GM23338 (cell line): ENCODE results near the gene HS1BP3. TPM values are rescaled to one million over a fixed set of nuclear protein-coding genes. Genes with fewer than 3 reads are reported as not detected.

Experiments used
- ATAC-seq: fragments of 200-7000 bp; cut with Tn5 transposase; 3 replicates; pipeline ENCODE4 v1.9.1; 2020
- DNase-seq: peaks from one replicate; pipeline ENCODE4 v3.0.0-alpha.2; 2015; ENCODE audit warnings: low spot score
- H2AFZ ChIP-seq: fragments of 200-600 bp; sonication (generic); 2 replicates; pipeline ENCODE4 v1.8.0; 2016; ENCODE audit warnings: antibody characterized with exemption, mild to moderate bottlenecking, moderate library complexity
- H3F3A ChIP-seq: fragments of 200-600 bp; sonication (generic); replicated peaks from 2 replicates; pipeline ENCODE4 v1.8.0; 2017; ENCODE audit warnings: antibody characterized with exemption, mixed run types, low read depth
- H3K27ac ChIP-seq: fragments of 200-600 bp; sonication (generic); 2 replicates; pipeline ENCODE4 v1.6.1; 2016; ENCODE audit warnings: low read depth
- H3K27me3 ChIP-seq: fragments of 200-600 bp; sonication (generic); 2 replicates; pipeline ENCODE4 v1.8.0; 2016; ENCODE audit warnings: mild to moderate bottlenecking, mixed run types, moderate library complexity; ENCODE audit not compliant: insufficient read depth
- H3K36me3 ChIP-seq: fragments of 200-600 bp; sonication (generic); 2 replicates; pipeline ENCODE4 v1.8.0; 2016; ENCODE audit warnings: mild to moderate bottlenecking; ENCODE audit not compliant: insufficient read depth
- H3K4me1 ChIP-seq: fragments of 200-600 bp; sonication (generic); 2 replicates; pipeline ENCODE4 v1.8.0; 2016; ENCODE audit warnings: mild to moderate bottlenecking, moderate library complexity; ENCODE audit not compliant: insufficient read depth
- H3K4me2 ChIP-seq: fragments of 200-600 bp; sonication (generic); 2 replicates; pipeline ENCODE4 v1.7.1; 2017; ENCODE audit warnings: mixed run types
- H3K4me3 ChIP-seq: fragments of 200-600 bp; sonication (generic); 2 replicates; pipeline ENCODE4 v1.6.1; 2016; ENCODE audit warnings: mixed run types
- H3K79me2 ChIP-seq: fragments of 200-600 bp; sonication (generic); replicated peaks from 2 replicates; pipeline ENCODE4 v1.8.0; 2017; ENCODE audit warnings: mild to moderate bottlenecking; ENCODE audit not compliant: insufficient read depth
- H3K9me2 ChIP-seq: fragments of 200-600 bp; sonication (generic); 2 replicates; pipeline ENCODE4 v1.8.0; 2017; ENCODE audit not compliant: insufficient read depth
- H4K20me1 ChIP-seq: fragments of 200-600 bp; sonication (generic); replicated peaks from 2 replicates; pipeline ENCODE4 v1.8.0; 2017; ENCODE audit warnings: mild to moderate bottlenecking; ENCODE audit not compliant: insufficient read depth
- H3K27ac Mint-ChIP-seq: 2 replicates; pipeline ENCODE4 v1.8.0; 2020; ENCODE audit warnings: inconsistent platforms, mild to moderate bottlenecking, moderate library complexity, mixed read lengths
- H3K27me3 Mint-ChIP-seq: 3 replicates; pipeline ENCODE4 v1.8.0; 2022; ENCODE audit warnings: low read depth, mild to moderate bottlenecking, moderate library complexity, mixed read lengths, inconsistent platforms; ENCODE audit not compliant: insufficient read depth, poor library complexity
- H3K36me3 Mint-ChIP-seq: 3 replicates; pipeline ENCODE4 v1.8.0; 2021; ENCODE audit warnings: low read depth, mild to moderate bottlenecking, inconsistent platforms, moderate library complexity, mixed read lengths
- H3K4me1 Mint-ChIP-seq: 3 replicates; pipeline ENCODE4 v1.8.0; 2020; ENCODE audit warnings: mild to moderate bottlenecking, inconsistent platforms, mixed read lengths
- H3K4me3 Mint-ChIP-seq: 3 replicates; pipeline ENCODE4 v1.8.0; 2021; ENCODE audit warnings: moderate library complexity, mild to moderate bottlenecking, inconsistent platforms, mixed read lengths
- H3K9me3 Mint-ChIP-seq: 3 replicates; pipeline ENCODE4 v1.8.0; 2020; ENCODE audit warnings: moderate library complexity, mild to moderate bottlenecking, inconsistent platforms, mixed read lengths
- EZH2phosphoT487 ChIP-seq: fragments of 200-600 bp; sonication (generic); IDR thresholded peaks from one replicate; pipeline ENCODE4 v1.8.1; 2018; ENCODE audit warnings: antibody characterized with exemption; ENCODE audit not compliant: unreplicated experiment
- NANOG ChIP-seq: IDR thresholded peaks from 2 replicates; pipeline ENCODE4 v1.6.1; 2016; ENCODE audit warnings: antibody characterized with exemption, borderline replicate concordance
- POLR2AphosphoS5 ChIP-seq: IDR thresholded peaks from 2 replicates; pipeline ENCODE4 v1.6.1; 2016; ENCODE audit warnings: antibody characterized with exemption, low read depth
- STAT1 ChIP-seq: IDR thresholded peaks from one replicate; pipeline ENCODE4 v1.6.1; 2016; ENCODE audit warnings: antibody characterized with exemption; ENCODE audit not compliant: unreplicated experiment
- ZNF114 ChIP-seq: fragments of 250-450 bp; sonication (Bioruptor Pico); IDR thresholded peaks from 2 replicates; pipeline ENCODE4 v1.5.0; 2020; ENCODE audit warnings: mild to moderate bottlenecking, moderate library complexity
- polyA plus RNA-seq: library from polyadenylated mRNA; unstranded; fragments of >200 nt; fragmentation: Nextera tagmentation; extraction: Ambion mirVana; gene quantifications from 2 replicates; pipeline ENCODE4 v1.2.1, GENCODE V29; 2016
- total RNA-seq: library from RNA; depleted of rRNA; stranded (reverse); fragments of >200 nt; shearing (Covaris generic); gene quantifications from 2 replicates; pipeline ENCODE4 v1.2.3, GENCODE V29; 2014
- TF ChIP-seq, protein P1 (sequence below): fragments of 250-450 bp; sonication (Bioruptor Pico); IDR thresholded peaks from 2 replicates; pipeline ENCODE4 v1.5.0; 2020; ENCODE audit warnings: mild to moderate bottlenecking, moderate library complexity
- TF ChIP-seq, protein P2 (sequence below): IDR thresholded peaks from one replicate; pipeline ENCODE4 v1.6.1; 2018; ENCODE audit warnings: antibody characterized with exemption; ENCODE audit not compliant: unreplicated experiment

HS1BP3 gene
- total and polyA plus RNA-seq, 2 experiments from 2014 or later = 7.2 to 15.0 TPM

DNA sequence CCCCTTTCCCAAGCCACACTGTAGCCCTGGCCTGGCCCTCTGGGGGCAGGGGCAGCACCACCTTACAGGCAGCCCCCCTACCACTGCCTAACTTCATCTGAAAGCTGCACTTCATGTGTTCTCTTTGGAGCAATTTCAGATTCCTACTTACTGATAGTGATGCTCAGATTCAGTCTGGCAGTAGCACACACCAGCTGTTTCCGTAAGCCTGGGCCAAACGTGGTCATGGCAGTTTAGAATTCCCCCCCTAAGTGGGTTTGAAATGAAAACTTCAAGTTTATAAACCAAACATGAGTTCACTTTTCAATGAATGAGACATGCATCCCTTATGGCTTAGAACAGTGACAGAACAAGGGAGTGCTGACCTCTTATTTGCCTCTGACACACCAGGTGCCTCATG, 45.5 kb upstream of the HS1BP3 start:
- ATAC-seq = no peak
- Mint-ChIP-seq H3K27ac (no peak overlapping the region), H3K4me3 (no peak overlapping the region)

More for the DNA sequence above, 45.5 kb upstream of the HS1BP3 start:
- Mint-ChIP-seq H3K27me3 (no peaks in the 10 kb centered on the region), H3K36me3 (no peaks in the 10 kb centered on the region), H3K9me3 (no peaks in the 10 kb centered on the region), H3K4me1 (no peaks in the 10 kb centered on the region)
- Histone ChIP-seq H3K27ac (no peak overlapping the region), H2AFZ (no peak overlapping the region), H3K4me3 (no peak overlapping the region), H3K27me3 (no peaks in the 10 kb centered on the region), H3K4me1 (no peaks in the 10 kb centered on the region), H3K79me2 (no peaks in the 10 kb centered on the region), H3K9me2 (no peaks in the 10 kb centered on the region), H3K36me3 (no peaks in the 10 kb centered on the region; the same call in 1 of the 2 replicates), H3F3A (no peaks in the 10 kb centered on the region), H4K20me1 (no peaks in the 10 kb centered on the region; the same call in 1 of the 2 replicates), H3K4me2 (no peak overlapping the region)
- no peak for DNase-seq
- no peak for TF ChIP-seq POLR2AphosphoS5
- TF ChIP-seq, protein P1, sequence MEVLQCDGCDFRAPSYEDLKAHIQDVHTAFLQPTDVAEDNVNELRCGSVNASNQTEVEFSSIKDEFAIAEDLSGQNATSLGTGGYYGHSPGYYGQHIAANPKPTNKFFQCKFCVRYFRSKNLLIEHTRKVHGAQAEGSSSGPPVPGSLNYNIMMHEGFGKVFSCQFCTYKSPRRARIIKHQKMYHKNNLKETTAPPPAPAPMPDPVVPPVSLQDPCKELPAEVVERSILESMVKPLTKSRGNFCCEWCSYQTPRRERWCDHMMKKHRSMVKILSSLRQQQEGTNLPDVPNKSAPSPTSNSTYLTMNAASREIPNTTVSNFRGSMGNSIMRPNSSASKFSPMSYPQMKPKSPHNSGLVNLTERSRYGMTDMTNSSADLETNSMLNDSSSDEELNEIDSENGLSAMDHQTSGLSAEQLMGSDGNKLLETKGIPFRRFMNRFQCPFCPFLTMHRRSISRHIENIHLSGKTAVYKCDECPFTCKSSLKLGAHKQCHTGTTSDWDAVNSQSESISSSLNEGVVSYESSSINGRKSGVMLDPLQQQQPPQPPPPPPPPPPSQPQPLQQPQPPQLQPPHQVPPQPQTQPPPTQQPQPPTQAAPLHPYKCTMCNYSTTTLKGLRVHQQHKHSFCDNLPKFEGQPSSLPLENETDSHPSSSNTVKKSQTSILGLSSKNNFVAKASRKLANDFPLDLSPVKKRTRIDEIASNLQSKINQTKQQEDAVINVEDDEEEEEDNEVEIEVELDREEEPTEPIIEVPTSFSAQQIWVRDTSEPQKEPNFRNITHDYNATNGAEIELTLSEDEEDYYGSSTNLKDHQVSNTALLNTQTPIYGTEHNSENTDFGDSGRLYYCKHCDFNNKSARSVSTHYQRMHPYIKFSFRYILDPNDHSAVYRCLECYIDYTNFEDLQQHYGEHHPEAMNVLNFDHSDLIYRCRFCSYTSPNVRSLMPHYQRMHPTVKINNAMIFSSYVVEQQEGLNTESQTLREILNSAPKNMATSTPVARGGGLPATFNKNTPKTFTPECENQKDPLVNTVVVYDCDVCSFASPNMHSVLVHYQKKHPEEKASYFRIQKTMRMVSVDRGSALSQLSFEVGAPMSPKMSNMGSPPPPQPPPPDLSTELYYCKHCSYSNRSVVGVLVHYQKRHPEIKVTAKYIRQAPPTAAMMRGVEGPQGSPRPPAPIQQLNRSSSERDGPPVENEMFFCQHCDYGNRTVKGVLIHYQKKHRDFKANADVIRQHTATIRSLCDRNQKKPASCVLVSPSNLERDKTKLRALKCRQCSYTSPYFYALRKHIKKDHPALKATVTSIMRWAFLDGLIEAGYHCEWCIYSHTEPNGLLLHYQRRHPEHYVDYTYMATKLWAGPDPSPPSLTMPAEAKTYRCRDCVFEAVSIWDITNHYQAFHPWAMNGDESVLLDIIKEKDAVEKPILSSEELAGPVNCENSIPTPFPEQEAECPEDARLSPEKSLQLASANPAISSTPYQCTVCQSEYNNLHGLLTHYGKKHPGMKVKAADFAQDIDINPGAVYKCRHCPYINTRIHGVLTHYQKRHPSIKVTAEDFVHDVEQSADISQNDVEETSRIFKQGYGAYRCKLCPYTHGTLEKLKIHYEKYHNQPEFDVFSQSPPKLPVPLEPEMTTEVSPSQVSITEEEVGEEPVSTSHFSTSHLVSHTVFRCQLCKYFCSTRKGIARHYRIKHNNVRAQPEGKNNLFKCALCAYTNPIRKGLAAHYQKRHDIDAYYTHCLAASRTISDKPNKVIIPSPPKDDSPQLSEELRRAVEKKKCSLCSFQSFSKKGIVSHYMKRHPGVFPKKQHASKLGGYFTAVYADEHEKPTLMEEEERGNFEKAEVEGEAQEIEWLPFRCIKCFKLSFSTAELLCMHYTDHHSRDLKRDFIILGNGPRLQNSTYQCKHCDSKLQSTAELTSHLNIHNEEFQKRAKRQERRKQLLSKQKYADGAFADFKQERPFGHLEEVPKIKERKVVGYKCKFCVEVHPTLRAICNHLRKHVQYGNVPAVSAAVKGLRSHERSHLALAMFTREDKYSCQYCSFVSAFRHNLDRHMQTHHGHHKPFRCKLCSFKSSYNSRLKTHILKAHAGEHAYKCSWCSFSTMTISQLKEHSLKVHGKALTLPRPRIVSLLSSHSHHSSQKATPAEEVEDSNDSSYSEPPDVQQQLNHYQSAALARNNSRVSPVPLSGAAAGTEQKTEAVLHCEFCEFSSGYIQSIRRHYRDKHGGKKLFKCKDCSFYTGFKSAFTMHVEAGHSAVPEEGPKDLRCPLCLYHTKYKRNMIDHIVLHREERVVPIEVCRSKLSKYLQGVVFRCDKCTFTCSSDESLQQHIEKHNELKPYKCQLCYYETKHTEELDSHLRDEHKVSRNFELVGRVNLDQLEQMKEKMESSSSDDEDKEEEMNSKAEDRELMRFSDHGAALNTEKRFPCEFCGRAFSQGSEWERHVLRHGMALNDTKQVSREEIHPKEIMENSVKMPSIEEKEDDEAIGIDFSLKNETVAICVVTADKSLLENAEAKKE = no peak
- no peak for TF ChIP-seq ZNF114
- TF ChIP-seq STAT1 = no peak
- no peak for TF ChIP-seq EZH2phosphoT487
- TF ChIP-seq, protein P2, sequence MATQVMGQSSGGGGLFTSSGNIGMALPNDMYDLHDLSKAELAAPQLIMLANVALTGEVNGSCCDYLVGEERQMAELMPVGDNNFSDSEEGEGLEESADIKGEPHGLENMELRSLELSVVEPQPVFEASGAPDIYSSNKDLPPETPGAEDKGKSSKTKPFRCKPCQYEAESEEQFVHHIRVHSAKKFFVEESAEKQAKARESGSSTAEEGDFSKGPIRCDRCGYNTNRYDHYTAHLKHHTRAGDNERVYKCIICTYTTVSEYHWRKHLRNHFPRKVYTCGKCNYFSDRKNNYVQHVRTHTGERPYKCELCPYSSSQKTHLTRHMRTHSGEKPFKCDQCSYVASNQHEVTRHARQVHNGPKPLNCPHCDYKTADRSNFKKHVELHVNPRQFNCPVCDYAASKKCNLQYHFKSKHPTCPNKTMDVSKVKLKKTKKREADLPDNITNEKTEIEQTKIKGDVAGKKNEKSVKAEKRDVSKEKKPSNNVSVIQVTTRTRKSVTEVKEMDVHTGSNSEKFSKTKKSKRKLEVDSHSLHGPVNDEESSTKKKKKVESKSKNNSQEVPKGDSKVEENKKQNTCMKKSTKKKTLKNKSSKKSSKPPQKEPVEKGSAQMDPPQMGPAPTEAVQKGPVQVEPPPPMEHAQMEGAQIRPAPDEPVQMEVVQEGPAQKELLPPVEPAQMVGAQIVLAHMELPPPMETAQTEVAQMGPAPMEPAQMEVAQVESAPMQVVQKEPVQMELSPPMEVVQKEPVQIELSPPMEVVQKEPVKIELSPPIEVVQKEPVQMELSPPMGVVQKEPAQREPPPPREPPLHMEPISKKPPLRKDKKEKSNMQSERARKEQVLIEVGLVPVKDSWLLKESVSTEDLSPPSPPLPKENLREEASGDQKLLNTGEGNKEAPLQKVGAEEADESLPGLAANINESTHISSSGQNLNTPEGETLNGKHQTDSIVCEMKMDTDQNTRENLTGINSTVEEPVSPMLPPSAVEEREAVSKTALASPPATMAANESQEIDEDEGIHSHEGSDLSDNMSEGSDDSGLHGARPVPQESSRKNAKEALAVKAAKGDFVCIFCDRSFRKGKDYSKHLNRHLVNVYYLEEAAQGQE = no peak
- TF ChIP-seq NANOG = no peak
